ENCODE measurements around the gene MTRF1L. TPM values are rescaled to one million over a fixed set of nuclear protein-coding genes. Genes with fewer than 3 reads are reported as not detected.
"Not testable (repeated sequence)": the region's sequence is repeated elsewhere in the genome, so short reads cannot be mapped to it uniquely, and the experiment has no call there.

The MTRF1L gene
- total and polyA plus RNA-seq, 2 of the 13 experiments (the other 11 are each of a cell fraction or from before 2014, with no cell fraction given), result 17.6 to 28.7 TPM

- H3K27ac ChIP-seq (ENCODE audit: extremely low read length, insufficient read depth, low read length); H3K27me3 ChIP-seq (ENCODE audit: control insufficient read depth in 1 of 2, insufficient read depth in 2 of 2, low read length in 2 of 2); CTCF ChIA-PET (ENCODE audit: low intra/inter-chr PET ratio, low total read pairs); FAIRE-seq; H3K9ac ChIP-seq (ENCODE audit: insufficient read depth, low read depth, low read length); BruUV-seq (replicated peaks); ATAC-seq; DNase-seq (ENCODE audit: low spot score); H3K9me3 ChIP-seq (ENCODE audit: low read length); intact Hi-C loops (cut with micrococcal nuclease; ENCODE audit: unreplicated experiment); H2AFZ ChIP-seq (ENCODE audit: low read length): not testable (repeated sequence)
- TF ChIP-seq POGZ (CRISPR knock-in tag; IDR thresholded peaks at IDR 0.05) (peak; percentile 41; the same call in 1 of the 2 replicates), ZNF644 (CRISPR knock-in tag; IDR thresholded peaks at IDR 0.05; ENCODE audit: low read depth) (0 out of 2 replicates have a peak, but pooled peaks have one; percentile 29), ZSCAN5A (CRISPR knock-in tag; IDR thresholded peaks at IDR 0.05; ENCODE audit: borderline replicate concordance) (peak; percentile 95; the same call in 1 of the 2 replicates)
- 99% methylated on average over 2 of the region's 2 CpGs for WGBS (ENCODE audit: low lambda C conversion rate)
- POLR2A ChIA-PET, result interaction anchor here (3.2 kb wide), 1 partner anchor 16 kb away, joined by 28 read pairs; the partner anchor contains the start of gene FBXO5
- in situ Hi-C loops (cut with HindIII; ENCODE audit: extremely low pct_ligation_motif_present, low pct_unique_long_range_greater_than_20kb), result loop anchor here (25.0 kb wide), 1 partner anchor 712 kb away; no protein-coding TSS in a partner anchor
- peak overlapping the region in 1 of 3 experiments; percentile 13; a peak in 1 of 6 replicates for H3K4me3 ChIP-seq (replicated peaks in 1 of 3; ENCODE audit: insufficient read depth in 1 of 3, low read depth in 2 of 3, low read length in 3 of 3)
- peaks cover 30% of the 10 kb centered on the region for H3K4me1 ChIP-seq (ENCODE audit: insufficient read depth, low read length)
- peaks cover 9 to 31% of the 10 kb centered on the region in 2 experiments for H3K36me3 ChIP-seq (replicated peaks in 1 of 2; ENCODE audit: control insufficient read depth in 1 of 2, insufficient read depth in 2 of 2, low read length in 2 of 2)
- peaks cover 69% of the 10 kb centered on the region for H3K79me2 ChIP-seq (ENCODE audit: insufficient read depth, low read length)
- H4K20me1 ChIP-seq (ENCODE audit: insufficient read depth, low read length), result peaks cover 20% of the 10 kb centered on the region
- H3K4me2 ChIP-seq (ENCODE audit: low read depth, low read length), result peak overlapping the region; percentile 91
These were observed 3.0 kb downstream of the MTRF1L start for GRCh38 chr6:152999538-152999937.

GRCh38 chr6:152993847-152994246 is 8.7 kb downstream of the MTRF1L start:
- H3K27me3 ChIP-seq (ENCODE audit: control insufficient read depth in 1 of 2, insufficient read depth in 2 of 2, low read length in 2 of 2), result no peaks in the 10 kb centered on the region
- intact Hi-C loops (cut with micrococcal nuclease; ENCODE audit: unreplicated experiment) (no loop called here), in situ Hi-C loops (cut with HindIII; ENCODE audit: extremely low pct_ligation_motif_present, low pct_unique_long_range_greater_than_20kb) (loop anchor here (25.0 kb wide), 1 partner anchor 707 kb away; no protein-coding TSS in a partner anchor)
- no peak overlapping the region for H3K27ac ChIP-seq (ENCODE audit: extremely low read length, insufficient read depth, low read length)
- H3K4me2 ChIP-seq (ENCODE audit: low read depth, low read length), result no peak overlapping the region
- H3K36me3 ChIP-seq (replicated peaks in 1 of 2; ENCODE audit: control insufficient read depth in 1 of 2, insufficient read depth in 2 of 2, low read length in 2 of 2), result peaks cover 12 to 63% of the 10 kb centered on the region in 2 experiments
- ATAC-seq (no peak), DNase-seq (ENCODE audit: low spot score) (no peak), FAIRE-seq (no peak)
- no peaks in the 10 kb centered on the region for H3K4me1 ChIP-seq (ENCODE audit: insufficient read depth, low read length)
- POLR2A ChIA-PET, result no interaction called here
- no peaks in the 10 kb centered on the region for H3K9me3 ChIP-seq (ENCODE audit: low read length)
- BruUV-seq (replicated peaks), result no TSS peak
- no peak overlapping the region for H3K9ac ChIP-seq (ENCODE audit: insufficient read depth, low read depth, low read length)
- H4K20me1 ChIP-seq (ENCODE audit: insufficient read depth, low read length), result peaks cover 5% of the 10 kb centered on the region; the same call in 1 of the 2 replicates
- H3K79me2 ChIP-seq (ENCODE audit: insufficient read depth, low read length), result peaks cover 56% of the 10 kb centered on the region
- CTCF ChIA-PET (ENCODE audit: low intra/inter-chr PET ratio, low total read pairs), result interaction anchor here (1.2 kb wide), 1 partner anchor 40 kb away, joined by 3 read pairs; no protein-coding TSS in a partner anchor
- TF ChIP-seq PRPF4 (IDR thresholded peaks at IDR 0.05; ENCODE audit: low read depth, low read length, poor library complexity, severe bottlenecking) (no peak), TGIF2 (CRISPR knock-in tag; IDR thresholded peaks at IDR 0.05) (no peak), MTA1 (CRISPR knock-in tag; IDR thresholded peaks at IDR 0.05; ENCODE audit: borderline replicate concordance) (no peak), ZFP90 (CRISPR knock-in tag; IDR thresholded peaks at IDR 0.05; ENCODE audit: borderline replicate concordance) (no peak)
- H3K4me3 ChIP-seq (replicated peaks in 1 of 3; ENCODE audit: insufficient read depth in 1 of 3, low read depth in 2 of 3, low read length in 3 of 3), result no peak overlapping the region
- H2AFZ ChIP-seq (ENCODE audit: low read length), result no peak overlapping the region

All from HepG2 (cell line).